NCI-H187 treated with DMSO at 0.1 percent for 48 hours (cell line): Measurements from ENCODE around the gene NTN1.

Source experiments
- DNase-seq: peaks from one replicate; lab custom pipeline; 2025; lab: John Stamatoyannopoulos, UW

NTN1 gene

DNA sequence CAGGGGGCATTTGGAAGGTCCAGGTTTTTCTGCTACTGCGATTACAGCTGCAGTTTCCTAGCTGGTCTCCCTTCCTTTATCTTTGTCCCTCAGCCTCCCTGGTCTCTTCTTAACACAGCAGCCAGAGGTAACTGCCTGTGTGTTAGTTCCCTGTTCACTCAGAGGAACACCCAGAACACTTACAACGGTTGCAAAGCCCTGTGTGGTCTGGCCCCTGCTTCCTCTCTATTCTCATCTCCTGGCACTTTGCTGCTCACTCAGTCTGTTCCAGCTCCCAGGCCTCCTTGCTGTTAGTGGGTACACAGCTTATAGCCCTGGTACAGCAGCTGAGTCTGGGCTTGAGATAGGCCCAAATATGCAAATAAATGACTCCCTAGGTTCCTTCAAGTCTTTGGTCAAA lies 16.4 kb downstream of the NTN1 start:
- no peak for DNase-seq

DNA sequence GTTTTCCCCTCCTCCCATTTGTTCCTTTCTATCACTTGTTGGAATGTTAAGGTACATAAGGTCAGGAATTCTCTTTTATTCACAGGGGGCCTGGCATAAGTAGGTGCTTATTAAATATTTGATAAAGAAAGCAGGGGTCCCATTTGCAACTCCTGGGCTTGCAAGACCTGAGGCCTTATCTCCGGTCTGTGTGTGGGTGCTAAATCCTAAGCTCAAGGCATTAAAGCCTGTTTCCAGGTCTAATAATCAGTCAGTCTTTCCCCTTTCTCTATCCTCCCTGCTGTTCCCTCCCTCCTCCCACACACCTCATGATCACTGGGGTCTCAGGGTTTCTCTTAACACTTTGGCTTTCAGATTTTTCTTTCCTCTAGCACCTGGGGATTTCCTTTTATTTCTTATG lies 17.1 kb downstream of the NTN1 start:
- no peak for DNase-seq

DNA sequence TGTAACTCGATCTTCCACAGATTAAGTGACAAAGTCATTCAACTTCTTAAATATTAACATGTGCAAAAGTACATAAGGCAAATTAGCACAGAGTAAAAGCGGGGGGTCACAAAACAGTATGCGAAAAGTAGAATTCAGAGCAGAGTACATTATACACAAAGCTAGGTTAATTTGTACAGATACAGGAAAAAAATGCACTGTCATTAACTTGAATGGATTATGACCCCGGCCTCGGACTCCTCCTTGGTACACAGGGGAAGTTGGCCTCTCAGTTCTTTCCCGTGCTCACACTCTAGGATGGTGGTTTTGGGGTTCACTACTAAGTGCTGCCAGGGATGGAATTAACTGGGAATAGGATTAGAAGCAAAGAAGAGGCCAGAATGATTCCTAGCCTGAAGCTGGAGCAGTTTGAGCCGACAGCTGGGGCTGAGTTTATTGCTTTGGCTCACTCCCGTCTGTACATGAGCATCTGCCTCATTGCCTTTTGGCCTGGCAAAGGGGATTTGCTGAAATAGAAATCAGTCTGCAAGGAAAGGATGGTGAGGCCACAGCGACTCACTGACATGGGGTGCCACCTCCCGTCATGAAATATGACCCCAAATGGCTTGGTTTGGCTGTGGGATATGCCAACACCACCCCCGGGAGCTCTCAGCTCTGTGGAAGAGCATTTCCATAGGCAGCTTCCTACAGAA lies 23.6 kb downstream of the NTN1 start:
- no peak for DNase-seq

- DNase-seq: no peak
Measured at GRCh38 chr17:9050801-9051401, 29.6 kb downstream of the NTN1 start.

GRCh38 chr17:9051561-9051960 lies 30.3 kb downstream of the NTN1 start:
- no peak for DNase-seq

DNA sequence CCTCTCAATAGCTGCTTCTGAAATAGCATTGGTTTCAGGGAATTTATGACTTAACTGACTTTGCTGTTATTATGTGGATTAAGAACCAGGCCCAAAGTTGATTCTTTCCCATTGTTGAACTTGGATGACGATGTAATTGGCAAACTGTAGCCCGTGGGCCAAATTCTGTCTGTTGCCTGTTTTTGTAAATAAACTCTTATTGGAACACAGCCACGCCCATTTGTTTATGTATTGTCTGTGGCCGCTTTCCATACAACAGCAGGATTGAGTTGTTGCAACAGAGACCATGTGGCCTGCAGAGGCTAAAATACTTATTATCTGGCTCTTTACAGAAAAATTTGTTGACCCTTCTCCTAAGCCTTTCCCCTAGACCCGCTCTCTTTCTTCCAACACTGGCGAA lies 31.6 kb downstream of the NTN1 start:
- DNase-seq: no peak

- DNase-seq: no peak
Measured at GRCh38 chr17:9053406-9053805, 32.1 kb downstream of the NTN1 start.

DNA sequence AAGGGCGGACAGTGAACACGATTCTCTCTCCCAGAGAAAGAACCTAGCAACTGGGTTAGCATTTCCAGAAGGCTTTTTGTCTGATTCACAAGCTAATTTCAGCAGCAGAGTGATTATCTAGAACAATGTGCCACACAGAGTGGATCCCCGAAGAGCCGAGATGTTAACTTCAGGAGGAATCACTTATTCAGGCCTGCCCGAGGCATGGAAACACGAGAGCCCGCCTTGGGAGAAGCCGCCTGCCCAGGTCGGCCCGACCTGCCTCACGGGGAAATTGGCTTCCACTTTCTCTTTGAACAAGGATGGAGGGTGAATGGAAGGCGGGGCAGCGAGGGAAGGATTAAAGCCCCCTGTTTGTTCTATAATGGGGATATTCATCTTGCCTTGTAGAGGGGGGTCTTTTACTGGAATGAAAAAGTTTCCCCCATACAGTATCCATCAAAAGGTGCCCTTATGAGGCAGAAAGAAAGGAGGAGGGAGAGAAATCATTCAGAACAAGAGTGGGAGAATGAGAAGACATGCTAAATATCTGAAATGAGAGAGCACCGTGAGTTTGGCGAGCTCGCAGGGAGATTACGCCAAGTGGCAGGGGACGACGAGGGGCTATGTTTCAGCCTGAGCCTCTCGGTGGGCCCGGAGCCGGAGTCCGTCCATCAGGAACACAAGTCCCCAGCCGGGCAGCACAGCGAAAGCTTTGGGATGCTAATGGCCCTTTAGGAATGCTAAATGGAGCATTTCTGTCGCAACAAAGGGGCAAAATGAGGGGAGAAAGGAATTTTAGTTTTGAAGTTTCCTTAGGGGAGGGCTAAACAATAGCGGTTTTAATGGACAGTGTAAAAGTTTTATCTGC lies 33.0 kb downstream of the NTN1 start:
- DNase-seq: no peak

DNA sequence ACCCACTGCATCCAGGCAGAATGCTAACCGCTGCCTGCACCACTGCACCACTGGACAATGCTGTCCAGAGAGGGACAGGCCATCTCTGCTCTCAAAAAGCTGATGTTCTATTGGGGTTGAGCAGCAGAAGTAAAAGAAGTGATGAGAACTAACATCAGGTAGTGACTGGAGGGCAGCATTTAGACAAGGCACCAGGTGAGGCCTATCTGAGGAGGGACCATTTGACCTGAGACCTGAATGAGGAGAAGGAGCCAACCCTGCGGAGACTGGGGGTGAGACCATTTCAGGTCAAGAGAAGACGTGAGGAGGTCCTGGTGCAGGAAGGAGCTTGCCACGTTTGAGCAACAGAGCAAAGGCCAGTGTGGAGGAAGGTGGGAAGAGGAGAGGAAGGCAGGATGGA lies 34.0 kb downstream of the NTN1 start:
- DNase-seq: no peak

GRCh38 chr17:9056566-9056965 lies 35.3 kb downstream of the NTN1 start:
- no peak for DNase-seq

DNA sequence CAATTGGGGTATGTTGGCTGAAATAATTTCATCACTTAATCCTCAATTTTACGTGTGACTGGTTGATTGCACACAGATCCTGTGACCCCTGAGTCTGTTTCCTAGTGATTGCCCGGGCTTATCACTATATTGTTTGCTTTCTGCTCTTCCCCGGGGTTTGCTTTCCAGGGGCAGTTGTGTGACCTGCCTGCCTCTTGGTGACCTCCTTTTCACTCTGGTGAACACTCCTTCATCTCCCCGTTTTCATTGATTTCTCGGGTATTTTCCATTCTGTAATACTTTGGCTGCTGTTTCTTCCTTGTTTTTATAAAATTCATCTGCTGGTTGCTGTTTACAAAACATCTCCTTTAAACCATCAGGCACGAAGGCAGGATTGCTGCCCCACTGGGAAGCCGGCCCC lies 36.0 kb downstream of the NTN1 start:
- no peak for DNase-seq

DNA sequence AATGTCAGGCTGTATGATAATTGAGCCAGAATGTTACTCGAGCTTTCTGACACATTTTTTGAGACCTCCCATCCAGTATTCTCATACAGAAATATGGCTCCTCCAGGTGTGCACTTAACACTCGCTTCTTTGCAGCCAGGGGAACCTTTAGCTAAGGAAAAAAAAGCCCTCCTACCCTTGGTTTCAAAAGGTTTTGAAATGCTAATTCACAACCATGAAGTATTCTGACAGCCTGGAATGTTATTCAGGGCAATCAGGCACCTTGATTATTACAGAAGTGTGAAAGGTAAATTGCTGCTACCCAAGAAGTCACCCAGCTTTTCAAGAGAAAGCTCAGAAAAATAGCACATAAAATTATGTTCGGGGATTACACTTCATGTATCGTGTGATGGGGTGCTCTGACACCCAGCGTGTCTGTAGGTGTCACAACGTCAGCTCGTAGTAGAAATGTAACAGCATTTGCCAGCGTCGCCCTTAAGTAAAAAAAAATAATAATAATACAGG lies 41.1 kb downstream of the NTN1 start:
- DNase-seq: no peak

GRCh38 chr17:9064311-9064834 lies 43.1 kb downstream of the NTN1 start:
- DNase-seq: no peak

GRCh38 chr17:9071016-9071415 lies 49.7 kb downstream of the NTN1 start:
- DNase-seq: no peak

GRCh38 chr17:9071811-9072498 lies 50.6 kb downstream of the NTN1 start:
- no peak for DNase-seq

DNA sequence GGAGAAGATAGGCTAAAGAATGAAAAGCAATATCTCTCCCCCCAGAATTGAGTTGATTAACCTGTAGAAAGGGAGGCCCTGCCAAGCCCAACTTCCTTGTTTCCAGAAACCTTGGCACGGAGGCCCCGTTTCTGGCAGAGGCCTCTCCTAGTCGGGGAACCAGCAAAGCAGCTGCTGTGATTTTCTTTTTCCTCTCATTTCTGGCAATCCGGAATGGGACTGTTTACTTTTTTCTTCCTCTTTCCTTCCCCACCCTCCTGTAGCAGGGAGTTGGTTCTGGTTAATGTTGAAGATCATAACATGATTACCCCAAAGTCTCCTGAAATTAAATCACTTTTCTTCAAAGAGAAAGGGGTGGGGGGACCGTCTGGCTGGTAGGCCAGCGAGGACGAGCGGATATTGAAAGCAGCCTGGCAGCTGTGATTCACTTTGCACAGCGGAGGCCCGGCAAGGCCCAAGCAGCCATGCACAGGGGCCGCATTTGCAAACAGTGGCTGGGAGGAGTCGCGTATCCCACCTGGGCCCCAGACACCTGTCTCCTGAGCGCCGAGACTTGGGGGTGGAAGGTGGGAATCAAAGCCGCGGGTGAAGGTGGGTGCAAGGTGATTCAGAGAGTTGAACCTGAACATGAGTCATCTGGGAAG lies 51.5 kb downstream of the NTN1 start:
- DNase-seq: no peak

GRCh38 chr17:9074131-9074530 lies 52.8 kb downstream of the NTN1 start:
- no peak for DNase-seq

GRCh38 chr17:9079461-9080103 lies 58.3 kb downstream of the NTN1 start:
- DNase-seq: no peak

GRCh38 chr17:9080296-9080914 lies 59.1 kb downstream of the NTN1 start:
- no peak for DNase-seq

DNA sequence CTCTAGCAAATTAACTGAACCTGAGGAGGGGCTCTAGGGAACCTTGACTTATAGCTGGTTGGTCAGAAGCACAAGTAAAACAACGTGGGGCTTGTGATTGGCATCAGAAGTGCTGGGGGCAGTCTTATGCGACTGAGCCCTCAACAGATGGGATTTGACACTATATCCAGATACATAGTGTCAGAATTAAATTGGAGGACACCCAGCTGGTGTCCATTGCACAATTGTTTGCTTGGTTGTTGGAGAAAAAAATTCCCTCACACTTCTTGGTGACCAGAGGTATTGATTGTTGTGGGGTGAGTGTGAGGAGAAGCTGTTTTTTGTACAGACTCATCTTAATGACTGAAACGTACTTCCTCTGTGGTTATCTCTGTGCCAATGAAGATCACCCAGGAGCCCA lies 59.7 kb downstream of the NTN1 start:
- no peak for DNase-seq

DNA sequence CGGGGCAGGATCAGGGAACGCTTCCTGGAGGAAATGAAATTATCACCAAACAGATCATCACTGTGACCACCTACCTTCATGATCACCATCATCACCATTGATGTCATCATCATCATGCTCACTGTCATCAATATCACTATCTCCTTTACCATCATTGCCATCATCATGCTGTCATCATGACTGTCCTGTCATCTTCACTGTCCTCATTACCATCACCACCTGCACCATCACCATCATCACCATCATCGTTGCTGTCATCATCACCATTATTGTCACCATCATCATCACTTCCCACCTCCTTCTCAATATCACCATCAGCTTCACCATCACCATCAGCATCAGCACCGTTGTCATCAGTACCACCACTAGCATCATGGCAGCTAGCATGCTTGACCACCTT lies 65.3 kb downstream of the NTN1 start:
- no peak for DNase-seq
